Skeletal muscle tissue (tissue), 4 donors: Measurements from ENCODE around the gene PBX1. TPM values are rescaled to one million over a fixed set of nuclear protein-coding genes. Genes with fewer than 3 reads are reported as not detected.

ENCODE experiments used
- H3K27ac ChIP-seq: one replicate; pipeline ENCODE4 v1.7.0; 2013; ENCODE audit warnings: mild to moderate bottlenecking, low read depth, low read length, inconsistent platforms
- H3K27me3 ChIP-seq, 3 donors: one replicate each; pipeline ENCODE4 v1.7.0; 2013; ENCODE audit warnings: low read length in 3 of 3; ENCODE audit not compliant: control insufficient read depth in 3 of 3, insufficient read depth in 3 of 3
- H3K36me3 ChIP-seq, 3 donors: one replicate each; pipeline ENCODE4 v1.7.0; 2013; ENCODE audit warnings: low read length in 3 of 3; ENCODE audit not compliant: control insufficient read depth in 3 of 3, insufficient read depth in 3 of 3
- H3K4me1 ChIP-seq, 3 donors: one replicate each; pipeline ENCODE4 v1.7.0; 2013; ENCODE audit warnings: low read length in 3 of 3, mild to moderate bottlenecking in 3 of 3; ENCODE audit not compliant: control insufficient read depth in 3 of 3, insufficient read depth in 3 of 3
- H3K4me3 ChIP-seq, 3 donors: one replicate each; pipeline ENCODE4 v1.7.0; 2013; ENCODE audit warnings: low read length in 3 of 3
- H3K9ac ChIP-seq, 3 donors: one replicate each; pipeline ENCODE4 v1.7.0; 2013; ENCODE audit warnings: low read length in 3 of 3, mild to moderate bottlenecking in 3 of 3, moderate library complexity in 2 of 3, low read depth in 1 of 3
- H3K9me3 ChIP-seq, 3 donors: one replicate each; pipeline ENCODE4 v1.7.0; 2013; ENCODE audit warnings: low read length in 3 of 3; ENCODE audit not compliant: control insufficient read depth in 3 of 3
- total RNA-seq: library from RNA; depleted of rRNA; stranded (reverse); fragments of >200 nt; gene quantifications from one replicate; pipeline ENCODE4 v1.2.3, GENCODE V29; 2014
- donor health status: Osteomylitis.

PBX1 gene
- total RNA-seq, 1 donor from 2014 or later: 53.2 TPM

DNA sequence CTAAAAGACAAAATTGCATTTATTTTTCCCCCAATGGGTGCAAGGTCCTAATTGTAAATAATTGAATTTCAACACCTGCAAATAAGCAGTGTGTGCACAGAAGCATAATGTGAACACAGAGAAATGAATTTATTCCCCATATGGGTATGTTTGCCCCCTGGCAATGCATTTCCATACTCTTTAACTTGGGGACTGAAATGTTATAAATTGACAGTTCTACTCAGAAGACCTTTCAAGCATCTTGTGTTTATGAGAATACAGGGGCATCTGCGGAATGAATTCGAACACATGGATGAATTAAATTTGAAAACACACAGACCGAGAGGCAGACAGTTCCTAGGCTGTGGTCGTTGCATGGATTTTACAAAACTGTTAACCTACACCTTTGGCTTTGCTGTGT, 3.5 kb downstream of the PBX1 start:
- Histone ChIP-seq H3K27ac (peak overlapping the region; percentile 63), H3K27me3 (no peaks in the 10 kb centered on the region), H3K4me1 (peaks cover 0 to 21% (median 2%) of the 10 kb centered on the region in 3 donors), H3K36me3 (no peaks in the 10 kb centered on the region), H3K9ac (peak overlapping the region; percentile 76 to 85 (median 80)), H3K9me3 (no peaks in the 10 kb centered on the region), H3K4me3 (peak overlapping the region; percentile 71 to 94 (median 79))

DNA sequence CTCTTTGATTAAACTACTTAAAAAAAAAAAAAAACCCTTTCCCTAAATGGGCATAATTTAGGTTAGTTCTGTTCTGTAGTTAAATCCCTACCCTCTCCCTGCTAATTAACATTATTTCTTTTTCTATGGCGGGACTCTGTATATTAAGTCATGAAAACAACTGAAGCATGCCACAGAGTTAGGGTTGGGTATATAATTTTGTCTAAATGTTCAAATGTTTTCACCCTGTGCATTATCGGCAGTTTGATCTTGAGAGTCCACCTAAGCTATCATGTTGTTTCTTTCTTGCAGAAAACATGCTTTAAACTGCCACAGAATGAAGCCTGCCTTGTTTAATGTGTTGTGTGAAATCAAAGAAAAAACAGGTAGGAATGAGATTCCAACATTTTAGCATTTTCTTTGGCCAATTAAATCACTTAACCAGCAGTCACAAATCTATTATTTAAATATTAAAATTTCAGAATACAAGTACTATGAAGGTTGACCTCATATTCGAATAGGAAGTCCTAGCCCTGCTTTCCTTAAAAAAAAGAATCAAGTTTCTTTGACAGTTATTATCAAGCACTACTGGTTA, 4.0 kb downstream of the PBX1 start:
- Histone ChIP-seq H3K36me3 (no peaks in the 10 kb centered on the region), H3K4me3 (peak overlapping the region; percentile 71 to 94 (median 79)), H3K27ac (peak overlapping the region; percentile 63), H3K27me3 (no peaks in the 10 kb centered on the region), H3K9me3 (no peaks in the 10 kb centered on the region), H3K9ac (peak overlapping the region; percentile 76 to 85 (median 80)), H3K4me1 (peaks cover 0 to 15% (median 2%) of the 10 kb centered on the region in 3 donors)

DNA sequence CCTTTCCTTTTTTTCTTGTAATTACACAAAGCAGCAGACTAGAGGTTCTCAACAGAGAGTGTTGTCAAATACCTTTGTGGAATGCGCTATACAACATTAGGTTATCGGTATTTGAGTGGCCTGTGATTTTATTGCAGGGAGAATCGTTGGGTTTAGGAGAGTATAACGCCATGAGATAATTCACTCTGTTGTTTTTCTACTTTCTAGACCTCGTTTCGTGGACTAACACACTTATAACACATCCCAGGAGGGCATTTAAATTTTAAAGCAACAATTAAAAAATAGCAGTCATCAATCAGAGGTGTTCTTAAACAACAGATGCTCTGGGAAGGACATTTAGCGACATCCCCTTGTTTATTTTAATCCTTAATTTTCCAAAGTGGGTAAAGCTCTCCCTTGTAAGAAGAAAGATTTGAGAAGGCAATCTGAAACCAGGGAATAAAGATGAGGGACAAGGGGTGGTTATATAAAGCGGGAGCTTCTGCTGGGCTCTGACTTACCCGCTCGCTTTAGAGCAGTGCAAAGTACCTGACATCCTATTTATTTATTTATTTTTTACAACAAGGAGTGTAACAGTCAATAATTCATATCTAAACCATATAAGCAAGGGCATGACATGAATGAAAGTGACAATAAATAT, 4.9 kb downstream of the PBX1 start:
- Histone ChIP-seq H3K9me3 (no peaks in the 10 kb centered on the region), H3K9ac (peak overlapping the region; percentile 51 to 85 (median 80)), H3K4me3 (peak overlapping the region; percentile 60 to 94 (median 71))

DNA sequence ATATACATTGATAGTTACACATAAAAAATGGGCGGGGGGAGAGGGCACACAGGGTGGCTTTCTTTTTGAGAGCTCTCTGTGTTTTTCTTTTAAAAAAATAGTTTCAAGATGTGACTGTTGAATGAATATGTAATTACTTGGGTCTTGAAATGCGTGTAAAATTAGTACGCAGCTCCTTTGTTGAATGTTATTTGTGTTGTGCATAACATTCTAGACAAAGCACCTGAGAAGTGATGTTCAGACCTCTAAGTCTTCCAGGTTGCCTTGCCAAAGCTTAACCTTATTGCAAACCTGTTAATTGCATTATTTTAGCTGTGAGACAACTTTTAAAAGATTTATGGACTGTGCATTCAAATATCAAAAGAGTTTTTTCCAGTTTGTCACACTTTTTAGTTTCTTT, 5.4 kb downstream of the PBX1 start:
- H3K27me3 ChIP-seq: no peaks in the 10 kb centered on the region
- H3K27ac ChIP-seq: peak overlapping the region; percentile 63
- peaks cover 0 to 15% (median 2%) of the 10 kb centered on the region in 3 donors for H3K4me1 ChIP-seq
- H3K9me3 ChIP-seq: no peaks in the 10 kb centered on the region
- H3K9ac ChIP-seq: peak overlapping the region; percentile 37 to 85 (median 80)
- H3K4me3 ChIP-seq: peak overlapping the region in 2 of 3 donors; percentile 71 to 94
- H3K36me3 ChIP-seq: no peaks in the 10 kb centered on the region

More for the DNA sequence above, 4.9 kb downstream of the PBX1 start:
- Histone ChIP-seq H3K36me3 (no peaks in the 10 kb centered on the region), H3K4me1 (peaks cover 0 to 13% (median 2%) of the 10 kb centered on the region in 3 donors), H3K27ac (peak overlapping the region; percentile 63), H3K27me3 (no peaks in the 10 kb centered on the region)

DNA sequence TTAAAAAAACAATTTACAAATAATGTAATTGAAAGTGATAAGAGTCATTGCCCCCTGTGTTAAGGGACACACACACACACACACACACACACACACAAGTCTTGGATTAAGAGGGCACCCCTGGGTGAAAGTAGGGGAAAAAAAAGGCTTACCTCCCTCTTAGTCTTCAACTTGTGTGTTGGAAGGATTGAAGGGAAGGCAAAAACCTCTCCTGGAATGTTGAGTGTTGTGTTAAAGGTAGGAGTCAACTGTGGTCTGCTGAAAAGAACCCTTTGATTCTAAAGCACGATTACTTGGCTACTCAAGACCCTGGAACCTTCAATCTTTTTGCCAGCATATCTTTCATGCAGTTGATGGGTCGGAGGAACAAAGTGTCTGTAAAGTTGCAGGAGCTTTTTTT, 6.4 kb downstream of the PBX1 start:
- H3K9me3 ChIP-seq: no peaks in the 10 kb centered on the region
- H3K9ac ChIP-seq: peak overlapping the region in 1 of 3 donors; percentile 51
- peak overlapping the region; percentile 33 to 48 (median 42) for H3K4me3 ChIP-seq
- no peaks in the 10 kb centered on the region for H3K27me3 ChIP-seq
- peaks cover 0 to 15% (median 2%) of the 10 kb centered on the region in 3 donors for H3K4me1 ChIP-seq
- H3K27ac ChIP-seq: peak overlapping the region; percentile 16
- H3K36me3 ChIP-seq: peaks cover 0 to 2% (median 0%) of the 10 kb centered on the region in 3 donors

DNA sequence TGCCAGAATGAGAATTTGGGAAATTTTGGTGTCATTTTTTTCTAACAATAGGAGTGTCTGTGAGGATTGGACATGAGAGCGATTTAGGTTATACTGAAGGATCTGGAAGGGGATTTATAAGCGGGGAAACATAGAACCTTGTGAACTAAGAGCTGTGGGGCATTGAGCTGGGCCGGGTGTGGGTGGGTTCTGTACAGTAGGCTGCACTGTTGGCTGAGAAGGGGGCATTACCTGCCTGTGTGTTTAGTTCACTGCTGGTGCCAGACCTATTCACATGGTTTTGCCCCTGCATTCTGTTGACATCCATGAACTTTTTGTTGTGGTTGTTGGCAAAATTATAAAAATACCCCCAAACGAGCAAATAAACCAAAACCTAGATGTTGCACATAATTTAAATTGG, 8.8 kb downstream of the PBX1 start:
- Histone ChIP-seq H3K9ac (no peak overlapping the region), H3K27ac (no peak overlapping the region), H3K4me3 (no peak overlapping the region), H3K36me3 (peaks cover 0 to 2% (median 0%) of the 10 kb centered on the region in 3 donors), H3K4me1 (peaks cover 0 to 14% (median 2%) of the 10 kb centered on the region in 3 donors), H3K9me3 (no peaks in the 10 kb centered on the region), H3K27me3 (no peaks in the 10 kb centered on the region)

DNA sequence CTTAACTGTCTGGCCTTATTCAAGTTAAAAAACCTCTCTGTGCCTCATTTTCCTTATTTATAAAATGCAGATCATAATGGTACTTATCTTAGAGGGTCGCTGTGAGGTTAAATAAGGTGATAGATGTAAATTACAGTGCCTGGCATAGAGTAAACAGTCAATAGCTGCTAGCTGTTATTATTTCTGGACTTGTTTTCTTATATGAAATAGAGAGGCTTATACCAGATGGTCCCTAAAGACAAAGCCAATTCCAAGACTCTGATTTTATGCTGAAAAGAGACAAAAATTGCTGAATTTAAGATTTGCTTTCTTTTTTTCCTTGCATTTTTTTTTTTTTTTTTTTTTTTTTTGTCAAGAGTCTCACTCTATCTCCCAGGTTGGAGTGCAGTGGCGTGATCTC, 10.3 kb downstream of the PBX1 start:
- Histone ChIP-seq H3K27ac (no peak overlapping the region), H3K36me3 (peaks cover 0 to 2% (median 0%) of the 10 kb centered on the region in 3 donors), H3K4me1 (peaks cover 3 to 9% (median 4%) of the 10 kb centered on the region in 3 donors), H3K9ac (no peak overlapping the region), H3K9me3 (no peaks in the 10 kb centered on the region), H3K4me3 (no peak overlapping the region), H3K27me3 (no peaks in the 10 kb centered on the region)

DNA sequence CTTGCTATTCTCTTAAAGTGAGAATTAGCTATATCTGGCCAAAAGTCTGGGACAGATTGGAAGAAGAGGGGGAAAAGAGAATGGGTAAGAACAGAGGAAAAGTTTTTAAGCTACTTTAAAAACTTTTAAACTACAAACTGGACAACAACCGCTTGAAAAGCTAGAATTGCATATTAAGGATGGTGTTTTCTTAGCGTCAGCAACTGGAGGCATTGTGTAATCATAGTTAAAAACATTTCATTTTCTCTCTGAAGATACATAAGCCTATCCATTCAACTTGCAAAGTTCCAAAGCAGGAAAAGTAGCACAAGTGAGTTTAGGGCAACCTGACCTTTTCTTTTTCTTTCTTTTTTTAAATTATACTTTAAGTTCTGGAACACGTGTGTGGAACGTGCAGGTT, 10.9 kb downstream of the PBX1 start:
- H3K27me3 ChIP-seq: no peaks in the 10 kb centered on the region
- H3K36me3 ChIP-seq: peaks cover 0 to 2% (median 0%) of the 10 kb centered on the region in 3 donors
- H3K4me1 ChIP-seq: peaks cover 3 to 8% (median 4%) of the 10 kb centered on the region in 3 donors
- H3K4me3 ChIP-seq: no peak overlapping the region
- no peaks in the 10 kb centered on the region for H3K9me3 ChIP-seq
- H3K9ac ChIP-seq: no peak overlapping the region
- no peak overlapping the region for H3K27ac ChIP-seq

DNA sequence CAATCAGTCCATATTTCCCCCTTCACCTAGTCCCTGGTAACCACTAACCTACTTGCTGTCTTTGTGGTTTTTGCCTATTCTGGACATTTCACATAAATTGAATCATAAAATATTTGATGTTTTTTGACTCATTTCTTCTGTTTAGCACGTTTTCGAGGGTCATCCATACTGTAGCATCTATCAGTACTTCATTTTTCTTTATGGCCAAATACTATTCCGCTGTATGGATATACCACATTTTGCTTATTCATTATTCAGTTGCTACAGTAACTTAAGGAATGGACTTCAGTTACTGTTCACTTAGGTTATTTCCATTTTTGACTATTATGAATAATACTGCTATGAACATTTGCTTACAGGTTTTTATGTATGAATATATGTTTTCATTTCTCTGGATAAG, 12.3 kb downstream of the PBX1 start:
- H3K36me3 ChIP-seq: peaks cover 0 to 2% (median 0%) of the 10 kb centered on the region in 3 donors
- H3K27ac ChIP-seq: no peak overlapping the region
- H3K9ac ChIP-seq: no peak overlapping the region
- no peaks in the 10 kb centered on the region for H3K27me3 ChIP-seq
- H3K9me3 ChIP-seq: no peaks in the 10 kb centered on the region
- no peak overlapping the region for H3K4me3 ChIP-seq
- H3K4me1 ChIP-seq: peaks cover 2 to 3% (median 2%) of the 10 kb centered on the region in 3 donors

DNA sequence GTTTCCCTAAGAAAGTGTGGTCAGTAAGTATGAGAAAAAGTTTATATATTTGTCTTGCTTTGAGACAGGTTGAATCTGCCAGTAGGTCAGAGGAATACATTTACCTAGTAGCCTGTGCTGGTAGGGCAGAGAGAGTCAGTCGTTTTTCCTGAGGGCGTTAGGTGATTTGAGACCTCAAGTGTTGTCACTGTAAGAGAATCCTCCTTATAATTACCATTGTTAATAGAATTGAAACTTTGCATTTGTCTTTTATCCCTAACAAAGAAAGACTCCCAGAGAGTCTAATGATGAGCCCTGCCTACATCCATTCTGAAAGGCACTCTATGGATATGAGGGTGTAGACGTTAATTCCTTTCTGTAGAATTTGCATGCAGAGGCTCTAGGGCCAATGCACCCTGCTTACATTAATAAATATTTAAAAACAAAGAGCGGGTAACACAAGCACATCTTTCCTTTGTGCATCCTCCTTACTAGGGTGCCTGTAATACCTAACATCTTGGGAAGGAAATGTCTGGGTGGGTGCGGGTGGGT, 16.4 kb downstream of the PBX1 start:
- peaks cover 6 to 18% (median 14%) of the 10 kb centered on the region in 3 donors for H3K4me1 ChIP-seq
- no peaks in the 10 kb centered on the region for H3K9me3 ChIP-seq
- no peak overlapping the region for H3K4me3 ChIP-seq
- no peak overlapping the region for H3K9ac ChIP-seq
- peaks cover 0 to 3% (median 0%) of the 10 kb centered on the region in 3 donors for H3K36me3 ChIP-seq
- no peaks in the 10 kb centered on the region for H3K27me3 ChIP-seq
- H3K27ac ChIP-seq: no peak overlapping the region
